Endothelial cell of umbilical vein (primary cell): Measurements from ENCODE around the gene APOL4. TPM values are rescaled to one million over a fixed set of nuclear protein-coding genes. Genes with fewer than 3 reads are reported as not detected.

Experiments used
- BruUV-seq: library from RNA; stranded (reverse); fragments of 400-500 nt; replicated peaks from 2 replicates; lab custom pipeline; 2021; lab: Mats Ljungman, UMichigan
- CTCF ChIA-PET: fragments of 300-600, 350-600 bp; sonication (Branson Sonifier 250); formaldehyde crosslinking; loops from one replicate; lab custom pipeline; 2021; ENCODE audit warnings: antibody characterized with exemption, inconsistent platforms; lab: Charles Lee
- POLR2A ChIA-PET: fragments of 300-600, 350-600 bp; sonication (Branson Sonifier 250); formaldehyde crosslinking; loops from one replicate; lab custom pipeline; 2021; ENCODE audit warnings: antibody characterized with exemption, inconsistent platforms; lab: Charles Lee
- DNase-seq: peaks from one replicate; pipeline ENCODE4 v3.0.0-alpha.2; 2011; ENCODE audit warnings: low read depth, low spot score
- FAIRE-seq: peaks from 2 replicates; lab custom pipeline; 2011; peaks lifted over from hg19 to GRCh38; lab: Jason Lieb, UNC
- H2AFZ ChIP-seq: 2 replicates; pipeline ENCODE4 v1.6.0; 2012; ENCODE audit warnings: low read depth, low read length, control low read depth, inconsistent platforms
- H3K27ac ChIP-seq: 2 replicates; pipeline ENCODE4 v1.5.1; 2011; ENCODE audit warnings: low read depth, mild to moderate bottlenecking, control low read depth, low read length, moderate library complexity; ENCODE audit not compliant: insufficient read depth
- H3K27me3 ChIP-seq, 2 experiments: 2 replicates each; pipeline versions ENCODE4 v1.6.0 to v1.6.1; 2011; ENCODE audit warnings: low read length in 2 of 2, mixed read lengths in 1 of 2; ENCODE audit not compliant: control insufficient read depth in 2 of 2, insufficient read depth in 2 of 2
- H3K36me3 ChIP-seq, 2 experiments: 2 replicates in 1 of 2; 3 replicates in 1 of 2; pipeline ENCODE4 v1.5.1; 2011; ENCODE audit warnings: low read length in 2 of 2, mild to moderate bottlenecking in 1 of 2, moderate library complexity in 1 of 2; ENCODE audit not compliant: control insufficient read depth in 2 of 2, insufficient read depth in 2 of 2; ENCODE audit errors: extremely low read depth in 1 of 2
- H3K4me1 ChIP-seq: 3 replicates; pipeline ENCODE4 v1.5.1; 2011; ENCODE audit warnings: mild to moderate bottlenecking, low read length; ENCODE audit not compliant: control insufficient read depth, insufficient read depth; ENCODE audit errors: extremely low read depth
- H3K4me2 ChIP-seq: 2 replicates; pipeline ENCODE4 v1.6.1; 2011; ENCODE audit warnings: low read length, control low read depth, mixed read lengths; ENCODE audit not compliant: insufficient read depth
- H3K4me3 ChIP-seq, 3 experiments: fragments of 200-600 bp in 1 of 3; sonication (generic), shearing (Covaris generic) in 1 of 3; replicated peaks in 1 of 3; 2 replicates each; pipeline ENCODE4 v1.5.1; 2011 to 2016; ENCODE audit warnings: control low read depth in 3 of 3, low read length in 3 of 3, mild to moderate bottlenecking in 2 of 3, inconsistent platforms in 1 of 3, low read depth in 1 of 3, moderate library complexity in 1 of 3; ENCODE audit not compliant: insufficient read depth in 1 of 3
- H3K79me2 ChIP-seq: 2 replicates; pipeline ENCODE4 v1.6.0; 2012; ENCODE audit warnings: low read length, inconsistent platforms; ENCODE audit not compliant: control insufficient read depth, insufficient read depth
- H3K9ac ChIP-seq: replicated peaks from 2 replicates; pipeline ENCODE3; 2011; ENCODE audit warnings: low read length, control low read depth; ENCODE audit not compliant: insufficient read depth; ENCODE audit errors: extremely low read depth
- H3K9me1 ChIP-seq: replicated peaks from 3 replicates; pipeline ENCODE4 v1.6.0; 2011; ENCODE audit warnings: mild to moderate bottlenecking, low read length; ENCODE audit not compliant: control insufficient read depth, insufficient read depth; ENCODE audit errors: extremely low read depth
- H3K9me3 ChIP-seq: replicated peaks from 2 replicates; pipeline ENCODE4 v1.5.1; 2012; ENCODE audit warnings: low read length, inconsistent platforms; ENCODE audit not compliant: control insufficient read depth, insufficient read depth
- H4K20me1 ChIP-seq: replicated peaks from 2 replicates; pipeline ENCODE3; 2011; ENCODE audit warnings: mild to moderate bottlenecking, low read length; ENCODE audit not compliant: control insufficient read depth, insufficient read depth; ENCODE audit errors: extremely low read depth
- EZH2 ChIP-seq: IDR thresholded peaks from 2 replicates; pipeline ENCODE4 v1.6.1; 2012; ENCODE audit warnings: borderline replicate concordance, low read depth, mild to moderate bottlenecking, moderate library complexity, low read length, inconsistent platforms; ENCODE audit not compliant: severe bottlenecking
- FOS ChIP-seq: IDR thresholded peaks from 2 replicates; pipeline ENCODE4 v1.6.1; 2011; ENCODE audit warnings: mild to moderate bottlenecking, low read length, moderate library complexity, borderline replicate concordance; ENCODE audit not compliant: insufficient read depth
- GATA2 ChIP-seq: IDR thresholded peaks from 2 replicates; pipeline ENCODE4 v1.7.0; 2011; ENCODE audit warnings: low read depth, mild to moderate bottlenecking, moderate library complexity, mixed read lengths, low read length; ENCODE audit not compliant: insufficient read length, insufficient read depth
- JUN ChIP-seq: IDR thresholded peaks from 2 replicates; pipeline ENCODE4 v1.6.1; 2011; ENCODE audit warnings: borderline replicate concordance, low read depth; ENCODE audit not compliant: insufficient read length, insufficient read depth
- MYC ChIP-seq: IDR thresholded peaks from one replicate; pipeline ENCODE4 v1.6.1; 2011; ENCODE audit warnings: mild to moderate bottlenecking, low read depth, low read length
- POLR2A ChIP-seq: IDR thresholded peaks from 2 replicates; pipeline ENCODE4 v1.6.1; 2012; ENCODE audit warnings: low read depth, mild to moderate bottlenecking, control low read depth, low read length
- POLR2AphosphoS5 ChIP-seq: IDR thresholded peaks from 2 replicates; pipeline ENCODE4 v1.6.1; 2012; ENCODE audit warnings: low read depth, mild to moderate bottlenecking, control low read depth, low read length, moderate library complexity; ENCODE audit not compliant: insufficient read depth
- dilution Hi-C: fragments of 300-500 bp; cut with MboI; formaldehyde crosslinking; loops from one replicate; pipeline ENCODE4 v1.15.0; 2019; ENCODE audit warnings: low sequenced_read_pairs; ENCODE audit not compliant: extremely low pct_ligation_motif_present
- intact Hi-C: fragments of 100-400 bp; cut with micrococcal nuclease; formaldehyde crosslinking; loops from one replicate; pipeline ENCODE4 v1.10.0; 2022
- polyA plus RNA-seq, 4 experiments: library from polyadenylated mRNA; depleted of rRNA in 3 of 4; stranded (reverse) in 3 of 4; unstranded in 1 of 4; fragments of >200 nt; gene quantifications; 2 replicates each; pipeline versions ENCODE4 v1.2.1 to v1.2.3, GENCODE V29; 2011 to 2012; ENCODE audit warnings: missing spikeins in 1 of 4
- total RNA-seq: library from RNA; stranded (reverse); gene quantifications from 2 replicates; pipeline ENCODE4 v1.2.3, GENCODE V29; 2021
- TF ChIP-seq, protein P1 (sequence below): IDR thresholded peaks from 2 replicates; pipeline ENCODE4 v1.6.1; 2011; ENCODE audit not compliant: insufficient read depth, insufficient read length
- TF ChIP-seq, protein P2 (sequence below), 2 donors: IDR thresholded peaks; 1 replicate in 1 of 2; 2 replicates in 1 of 2; pipeline ENCODE4 v1.5.1; 2011; ENCODE audit warnings: low read length in 2 of 2, mild to moderate bottlenecking in 2 of 2, moderate library complexity in 2 of 2, control low read depth in 1 of 2, inconsistent platforms in 1 of 2, low read depth in 1 of 2; ENCODE audit not compliant: insufficient read depth in 1 of 2; ENCODE audit errors: extremely low read depth in 1 of 2

The APOL4 gene
- total and polyA plus RNA-seq, 2 donors (not counting 3 experiments of a cell fraction or from before 2014, with no cell fraction given): 0.33 to 0.97 TPM

DNA sequence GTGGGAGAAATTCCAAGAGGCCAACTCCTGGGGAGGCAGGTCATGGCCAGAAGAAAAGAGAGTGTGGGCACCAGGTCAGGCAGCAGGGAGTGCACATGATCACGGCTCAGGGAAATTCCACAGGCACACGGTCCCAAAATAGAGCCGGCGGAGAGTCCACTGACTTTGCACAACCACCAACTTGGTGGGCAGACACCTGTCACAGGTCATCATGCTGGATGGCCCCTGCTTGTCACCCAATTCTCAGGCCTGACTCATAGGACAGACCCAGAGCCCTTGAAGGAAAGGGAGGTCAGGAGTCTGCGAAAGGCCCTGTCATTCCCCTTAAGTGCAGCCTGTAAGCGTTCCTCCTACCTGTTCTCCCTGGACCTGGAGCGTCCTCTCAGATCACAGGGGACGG, 21.9 kb upstream of the APOL4 start:
- Histone ChIP-seq H3K9me3 (no peaks in the 10 kb centered on the region), H3K4me2 (no peak overlapping the region), H3K4me1 (peaks cover 4% of the 10 kb centered on the region), H3K79me2 (no peaks in the 10 kb centered on the region), H4K20me1 (no peaks in the 10 kb centered on the region), H3K9me1 (no peaks in the 10 kb centered on the region), H3K27me3 (peaks cover 2 to 4% of the 10 kb centered on the region in 2 experiments), H3K4me3 (no peak overlapping the region), H3K36me3 (peaks cover 2 to 8% of the 10 kb centered on the region in 2 experiments), H3K27ac (no peak overlapping the region), H3K9ac (no peak overlapping the region), H2AFZ (no peak overlapping the region)
- intact Hi-C loops (no loop called here), dilution Hi-C loops (no loop called here)
- TF ChIP-seq FOS: no peak
- TF ChIP-seq POLR2AphosphoS5: no peak
- TF ChIP-seq GATA2: no peak
- TF ChIP-seq, protein P1, sequence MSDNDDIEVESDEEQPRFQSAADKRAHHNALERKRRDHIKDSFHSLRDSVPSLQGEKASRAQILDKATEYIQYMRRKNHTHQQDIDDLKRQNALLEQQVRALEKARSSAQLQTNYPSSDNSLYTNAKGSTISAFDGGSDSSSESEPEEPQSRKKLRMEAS: no peak
- TF ChIP-seq JUN: no peak
- no peak for TF ChIP-seq MYC
- TF ChIP-seq POLR2A: no peak
- TF ChIP-seq EZH2: no peak
- TF ChIP-seq, protein P2, sequence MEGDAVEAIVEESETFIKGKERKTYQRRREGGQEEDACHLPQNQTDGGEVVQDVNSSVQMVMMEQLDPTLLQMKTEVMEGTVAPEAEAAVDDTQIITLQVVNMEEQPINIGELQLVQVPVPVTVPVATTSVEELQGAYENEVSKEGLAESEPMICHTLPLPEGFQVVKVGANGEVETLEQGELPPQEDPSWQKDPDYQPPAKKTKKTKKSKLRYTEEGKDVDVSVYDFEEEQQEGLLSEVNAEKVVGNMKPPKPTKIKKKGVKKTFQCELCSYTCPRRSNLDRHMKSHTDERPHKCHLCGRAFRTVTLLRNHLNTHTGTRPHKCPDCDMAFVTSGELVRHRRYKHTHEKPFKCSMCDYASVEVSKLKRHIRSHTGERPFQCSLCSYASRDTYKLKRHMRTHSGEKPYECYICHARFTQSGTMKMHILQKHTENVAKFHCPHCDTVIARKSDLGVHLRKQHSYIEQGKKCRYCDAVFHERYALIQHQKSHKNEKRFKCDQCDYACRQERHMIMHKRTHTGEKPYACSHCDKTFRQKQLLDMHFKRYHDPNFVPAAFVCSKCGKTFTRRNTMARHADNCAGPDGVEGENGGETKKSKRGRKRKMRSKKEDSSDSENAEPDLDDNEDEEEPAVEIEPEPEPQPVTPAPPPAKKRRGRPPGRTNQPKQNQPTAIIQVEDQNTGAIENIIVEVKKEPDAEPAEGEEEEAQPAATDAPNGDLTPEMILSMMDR (IDR thresholded peaks at IDR 0.05; ENCODE audit: extremely low read depth in 1 of 2, insufficient read depth in 1 of 2, low read depth in 1 of 2, low read length in 2 of 2): no peak
- POLR2A ChIA-PET: no interaction called here
- DNase-seq (no peak), FAIRE-seq (no peak)
- BruUV-seq: no TSS peak
- CTCF ChIA-PET: interaction anchor here (4.7 kb wide), 1 partner anchor 29 kb away, joined by 26 read pairs; no protein-coding TSS in a partner anchor
